NCI-H82 (cell line): ENCODE results near the gene PROM1.

Experiments used
- DNase-seq: peaks from one replicate; lab custom pipeline; 2025; lab: John Stamatoyannopoulos, UW

The PROM1 gene

GRCh38 chr4:15986907-15987306, 96.9 kb downstream of the PROM1 start:
- DNase-seq = no peak

- no peak for DNase-seq
These were observed 100.2 kb downstream of the PROM1 start for GRCh38 chr4:15983610-15984009.

- no peak for DNase-seq
These were observed 100.8 kb downstream of the PROM1 start for GRCh38 chr4:15982842-15983524.

DNA sequence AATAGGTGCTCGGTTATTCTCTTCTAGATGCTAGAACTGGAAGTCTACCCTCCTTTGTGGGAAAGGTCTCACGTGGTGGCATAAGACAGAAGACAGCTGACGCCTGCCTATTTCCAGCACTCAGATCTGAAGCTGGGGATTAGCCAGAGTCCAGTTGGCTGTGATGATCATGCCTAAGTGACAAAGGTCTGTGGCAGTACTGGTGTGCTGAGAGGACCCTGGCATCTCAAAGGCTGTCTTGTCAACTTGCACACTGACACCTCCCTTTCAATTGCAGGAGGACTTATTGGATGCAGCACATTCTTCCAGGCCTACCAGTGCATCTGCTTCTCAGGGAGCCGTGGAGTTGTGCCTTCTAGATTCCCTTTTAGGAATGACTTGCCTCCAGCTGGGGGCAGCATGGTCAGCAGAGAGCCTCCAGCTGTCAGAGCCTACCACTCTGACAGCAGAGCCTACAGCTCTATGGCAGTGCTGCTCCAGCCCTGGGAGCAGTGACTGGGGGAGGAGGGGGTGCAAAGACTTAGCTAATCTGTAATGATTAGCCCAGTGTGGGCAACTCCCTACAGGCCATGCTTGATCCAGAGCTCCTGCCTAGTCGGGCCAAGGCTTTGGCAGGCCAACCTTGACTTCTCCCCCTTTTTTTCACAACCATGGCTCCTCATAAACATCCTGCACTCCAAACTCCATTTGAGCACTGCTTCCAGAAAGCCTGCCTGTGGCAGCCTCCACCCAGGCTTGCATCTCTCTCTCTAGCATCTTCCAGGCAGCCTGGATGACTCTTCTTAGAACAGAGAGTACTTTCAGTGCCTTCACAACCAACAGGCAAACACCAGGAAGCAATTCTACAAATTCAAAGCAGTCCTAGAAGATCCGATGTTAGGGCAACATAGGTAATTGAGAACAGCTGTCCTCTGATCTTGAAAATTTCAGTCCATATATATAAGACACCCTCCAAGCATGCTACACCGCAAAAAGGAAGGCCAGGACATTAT, 107.1 kb downstream of the PROM1 start:
- peak; percentile 29 for DNase-seq

- DNase-seq = no peak
These were observed 112.6 kb downstream of the PROM1 start for GRCh38 chr4:15971068-15971801.

GRCh38 chr4:15968551-15969300, 115.1 kb downstream of the PROM1 start:
- DNase-seq = no peak

GRCh38 chr4:15965325-15965724, 118.5 kb downstream of the PROM1 start:
- DNase-seq = peak; percentile 11

DNA sequence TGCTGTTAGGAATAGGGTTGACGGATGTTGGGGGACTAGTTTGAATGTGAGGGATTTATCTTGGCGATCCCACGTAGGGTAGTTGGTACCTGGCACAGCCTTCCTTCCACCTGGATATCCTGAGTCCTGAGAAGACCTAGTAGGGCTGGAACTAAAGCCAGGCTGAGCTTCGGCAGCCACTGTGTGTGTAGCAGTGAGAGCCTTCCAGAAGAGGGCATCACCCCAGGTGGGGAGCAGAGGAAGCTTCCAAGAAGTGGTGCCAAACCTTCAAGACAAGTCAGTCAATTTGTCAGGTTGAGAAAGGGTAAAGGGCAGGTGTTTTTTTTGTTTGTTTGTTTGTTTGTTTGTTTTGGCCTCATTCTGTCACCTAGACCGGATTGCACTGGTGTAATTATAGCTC, 119.7 kb downstream of the PROM1 start:
- peak; percentile 47 for DNase-seq

DNA sequence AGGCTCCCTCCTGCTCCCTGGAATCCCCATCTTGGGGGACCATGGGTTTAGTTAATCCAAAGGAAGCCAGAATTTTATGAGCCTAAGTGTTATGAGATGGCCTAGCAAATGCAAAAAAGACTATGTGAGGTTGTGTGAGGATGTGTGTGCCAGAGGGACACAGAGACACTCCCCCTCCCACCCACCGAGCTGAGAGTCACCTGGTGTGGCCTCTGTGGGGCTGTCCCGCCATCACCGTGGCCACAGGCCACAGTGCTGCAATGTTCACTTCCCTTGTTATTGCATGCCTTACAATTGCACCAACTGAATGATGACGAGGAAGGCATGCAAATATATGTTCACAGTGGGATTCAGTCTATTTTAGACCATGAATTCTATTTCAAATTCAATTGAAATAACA, 120.2 kb downstream of the PROM1 start:
- no peak for DNase-seq

- DNase-seq = peak; percentile 69
These were observed 120.8 kb downstream of the PROM1 start, which contains the start of gene FGFBP2 for GRCh38 chr4:15963001-15963451. FGFBP2 (minus strand) TSS chr4:15963175; CDS start chr4:15963129, 46 bp downstream.

DNA sequence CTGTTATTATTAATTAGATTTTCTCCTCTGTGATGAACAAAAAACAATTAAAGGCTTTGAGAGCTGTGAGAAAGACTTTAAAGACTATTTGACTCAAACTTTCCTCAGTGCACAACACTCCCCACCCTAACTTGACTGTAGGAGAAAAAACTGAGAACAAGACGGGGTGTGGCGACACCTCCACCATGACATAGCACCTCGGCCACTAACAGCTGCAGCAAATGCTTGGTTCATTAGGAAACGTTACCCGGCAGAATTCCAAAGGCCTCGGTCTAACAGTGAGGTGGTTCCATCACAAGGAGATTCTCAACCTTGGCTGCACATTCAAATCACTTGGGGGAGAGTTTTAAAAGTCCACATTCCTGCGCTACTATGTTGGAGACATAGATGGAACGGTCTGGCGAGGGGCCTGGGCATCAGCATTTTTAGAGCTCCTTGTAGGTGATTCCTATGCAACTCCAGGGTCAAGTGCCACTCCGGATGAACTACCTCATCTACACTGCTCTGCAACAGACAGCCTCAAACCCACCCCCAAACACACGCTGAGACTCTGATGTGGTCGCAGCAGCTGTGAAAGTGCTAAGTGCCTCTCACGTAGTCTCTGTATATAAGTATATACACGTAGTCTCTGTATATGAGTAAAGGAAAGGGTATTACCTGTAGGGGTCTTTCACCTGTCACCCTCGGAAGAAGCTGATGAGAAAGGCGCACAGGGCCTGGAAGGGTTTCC, 121.9 kb downstream of the PROM1 start:
- no peak for DNase-seq

- no peak for DNase-seq
These were observed 125.3 kb downstream of the PROM1 start for GRCh38 chr4:15958562-15958961.

GRCh38 chr4:15956179-15956850, 127.5 kb downstream of the PROM1 start:
- peak; percentile 88 for DNase-seq

DNA sequence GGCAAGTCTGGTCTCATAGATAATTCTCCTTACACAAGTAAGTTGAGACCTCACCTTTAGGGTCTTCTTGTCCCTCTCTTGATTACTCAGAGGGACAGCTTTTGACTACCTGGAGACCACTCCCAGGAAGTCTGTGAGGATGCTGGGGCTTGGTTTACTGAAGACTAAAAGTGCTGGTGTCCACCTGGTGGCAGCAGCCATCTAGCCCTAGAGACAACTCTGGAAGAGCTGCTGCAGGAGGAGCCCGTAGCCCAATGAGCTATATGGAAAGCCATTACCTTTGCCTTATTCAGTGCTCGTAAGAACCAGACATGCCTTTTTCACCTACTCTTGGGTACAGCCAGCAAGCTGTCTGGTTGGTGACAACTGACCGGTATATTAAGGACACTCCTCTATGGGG, 128.2 kb downstream of the PROM1 start:
- no peak for DNase-seq

DNA sequence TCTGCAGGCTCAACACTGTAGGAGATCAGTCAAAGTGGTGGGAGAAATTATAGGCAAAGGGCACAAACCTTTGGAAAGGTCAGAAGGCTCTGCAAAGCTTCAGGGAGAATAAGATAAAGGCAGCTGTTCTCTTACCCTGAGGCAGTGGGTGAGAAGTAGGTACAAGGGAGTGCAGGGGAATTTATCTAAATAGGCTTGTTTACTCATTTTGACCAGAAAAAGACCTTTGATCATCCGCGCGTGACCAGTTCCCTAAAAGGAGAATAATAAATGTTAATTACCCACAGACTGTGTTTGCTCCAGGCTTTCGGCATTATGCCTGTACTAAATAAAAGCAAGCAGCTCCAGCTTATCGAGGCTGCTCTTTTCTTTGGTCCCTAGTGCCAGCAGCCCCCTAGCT, 130.2 kb downstream of the PROM1 start:
- no peak for DNase-seq

- DNase-seq = no peak
These were observed 132.0 kb downstream of the PROM1 start for GRCh38 chr4:15951781-15952180.

GRCh38 chr4:15948826-15949225, 135.0 kb downstream of the PROM1 start:
- DNase-seq = no peak

GRCh38 chr4:15947684-15948083, 136.1 kb downstream of the PROM1 start:
- no peak for DNase-seq

- no peak for DNase-seq
These were observed 138.3 kb downstream of the PROM1 start for GRCh38 chr4:15945516-15945915.

DNA sequence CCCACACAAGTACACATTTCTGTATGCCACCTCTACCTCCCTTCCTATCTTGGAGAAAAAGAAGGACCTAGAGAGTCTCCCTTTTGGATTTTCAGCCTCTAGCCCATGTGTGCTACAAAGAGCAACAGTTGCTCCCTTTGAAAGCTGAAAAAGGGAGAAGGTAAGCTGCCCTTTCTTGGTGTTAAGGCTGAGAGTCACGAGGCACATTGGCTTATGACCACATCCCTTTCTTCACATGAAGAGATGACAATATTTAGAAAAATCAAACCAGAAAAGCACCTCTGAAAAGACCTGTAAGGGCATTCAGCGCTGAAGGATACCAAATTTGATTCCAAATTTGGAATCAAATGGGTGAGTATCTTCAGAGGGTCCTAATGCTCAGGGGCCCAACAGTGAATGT, 138.9 kb downstream of the PROM1 start:
- DNase-seq = no peak
